GM15510 (cell line): ENCODE results near the gene LOX.

Source experiments
- POLR2A ChIP-seq: IDR thresholded peaks from 3 replicates; pipeline ENCODE4 v1.6.1; 2011; ENCODE audit warnings: borderline replicate concordance; ENCODE audit not compliant: insufficient read length; ENCODE audit errors: extremely low read depth

The LOX gene

DNA sequence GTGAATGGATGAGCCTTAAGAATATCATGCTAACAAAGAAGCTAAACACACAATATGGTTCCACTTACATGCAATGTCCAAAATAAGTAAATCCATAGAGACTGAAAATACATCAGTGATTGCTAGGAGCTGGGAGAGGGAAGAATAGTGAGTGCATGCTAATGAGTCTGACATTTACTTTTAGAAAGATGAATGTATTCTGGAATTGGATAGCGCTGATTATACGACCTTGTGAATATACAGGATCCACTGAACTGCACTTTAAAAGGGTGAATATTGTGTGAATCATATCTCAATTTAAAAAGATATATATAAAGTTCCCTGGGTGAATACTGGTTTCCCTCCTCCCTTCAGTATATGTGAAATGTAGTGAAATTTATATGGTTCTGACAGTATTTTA is 46.2 kb downstream of the LOX start:
- TF ChIP-seq POLR2A: no peak

GRCh38 chr5:122030251-122030650 is 47.8 kb downstream of the LOX start:
- TF ChIP-seq POLR2A: no peak

DNA sequence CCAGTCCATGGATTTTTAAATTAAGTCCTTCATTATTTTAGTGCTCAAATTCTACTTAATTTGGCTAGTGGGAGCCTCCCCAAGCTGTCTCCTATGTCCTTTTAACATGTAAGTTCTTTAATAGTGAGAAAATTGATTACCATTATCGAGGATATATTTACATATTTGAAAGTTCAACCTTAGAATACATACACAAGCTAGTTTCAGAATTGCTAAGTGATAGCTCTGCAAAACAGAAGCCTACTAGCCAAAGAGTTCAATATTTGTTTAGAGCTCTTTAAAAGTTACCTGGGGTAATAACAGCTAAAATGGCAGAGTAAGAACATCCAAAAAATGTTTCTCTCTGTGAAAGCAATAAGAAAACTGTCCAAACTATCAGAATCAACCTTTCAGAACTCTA is 48.2 kb downstream of the LOX start:
- TF ChIP-seq POLR2A: no peak

DNA sequence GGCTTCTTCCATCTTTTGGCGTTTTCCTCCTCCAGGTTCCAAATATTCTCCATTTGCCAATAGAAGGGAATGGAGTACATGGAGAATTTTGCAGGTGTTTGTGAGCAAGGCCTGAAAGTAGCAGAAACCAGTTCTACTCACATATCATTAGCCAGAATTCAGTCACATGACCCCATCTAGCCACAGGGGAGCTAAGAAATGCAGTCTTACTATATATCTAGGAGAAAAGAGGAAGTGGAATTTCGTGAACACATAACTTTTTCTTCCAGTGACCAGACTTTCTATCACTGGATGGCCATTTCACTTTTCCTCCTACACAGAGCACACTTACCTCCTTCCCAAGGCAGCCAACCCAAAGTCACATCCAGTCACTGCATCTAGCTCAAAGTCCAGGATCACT is 55.1 kb downstream of the LOX start:
- TF ChIP-seq POLR2A: no peak

DNA sequence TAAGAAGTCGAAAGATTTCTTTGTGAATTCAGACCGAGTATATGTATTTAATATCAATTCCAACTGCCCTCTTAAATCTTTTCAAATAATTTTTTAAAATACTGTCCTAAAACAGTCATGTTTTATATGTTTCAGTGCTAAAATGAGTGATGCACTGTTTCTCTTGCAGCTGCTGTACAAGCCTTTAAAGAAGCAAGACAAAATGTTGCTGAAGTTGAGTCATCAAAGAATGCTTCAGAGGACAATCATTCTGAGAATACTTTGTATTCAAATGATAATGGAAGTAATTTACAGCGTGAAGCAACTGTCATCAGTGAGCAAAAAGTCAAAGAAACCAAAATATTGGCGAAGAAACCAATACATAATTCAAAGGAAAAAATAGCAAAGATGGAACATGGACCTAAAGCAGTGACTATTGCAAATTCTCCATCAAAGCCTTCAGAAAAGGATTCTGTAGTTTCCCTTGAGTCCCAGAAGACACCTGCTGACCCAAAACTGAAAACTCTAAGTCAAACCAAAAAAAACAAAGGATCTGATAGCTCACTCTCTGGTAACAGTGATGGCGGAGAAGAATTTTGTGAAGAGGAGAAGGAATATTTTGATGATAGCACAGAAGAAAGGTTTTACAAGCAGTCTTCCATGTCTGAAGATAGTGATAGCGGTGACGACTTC is 58.0 kb downstream of the LOX start:
- no peak for TF ChIP-seq POLR2A

- no peak for TF ChIP-seq POLR2A
Observed at GRCh38 chr5:122015471-122015870, 62.6 kb downstream of the LOX start.

- no peak for TF ChIP-seq POLR2A
Observed at GRCh38 chr5:122014236-122014935, 63.7 kb downstream of the LOX start.
